MM.1S (cell line): Measurements from ENCODE around the gene PLEKHG7.
A peak's percentile ranks its signal among the peaks of the same experiment; 100 is the strongest.

Source experiments
- DNase-seq: peaks from one replicate; pipeline ENCODE4 v3.0.0-alpha.2; 2015
- H2AFZ ChIP-seq: fragments of 300-600 bp; sonication (generic); 2 replicates; pipeline ENCODE4 v1.6.0; 2016; ENCODE audit warnings: antibody characterized with exemption, low read length
- H3F3A ChIP-seq: fragments of 300-600 bp; sonication (generic); 2 replicates; pipeline ENCODE4 v1.6.1; 2016; ENCODE audit warnings: mild to moderate bottlenecking, antibody characterized with exemption, low read length, moderate library complexity, mixed read lengths; ENCODE audit not compliant: insufficient read depth
- H3K27ac ChIP-seq: fragments of 300-600 bp; sonication (generic); 2 replicates; pipeline ENCODE4 v1.5.1; 2016; ENCODE audit warnings: mild to moderate bottlenecking, low read length
- H3K27me3 ChIP-seq: fragments of 300-600 bp; sonication (generic); replicated peaks from 2 replicates; pipeline ENCODE4 v1.6.0; 2016; ENCODE audit warnings: low read length; ENCODE audit not compliant: insufficient read depth
- H3K36me3 ChIP-seq: fragments of 300-600 bp; sonication (generic); replicated peaks from 2 replicates; pipeline ENCODE4 v1.6.1; 2016; ENCODE audit warnings: mild to moderate bottlenecking, low read length, mixed read lengths; ENCODE audit not compliant: insufficient read depth
- H3K4me1 ChIP-seq: fragments of 300-600 bp; sonication (generic); 2 replicates; pipeline ENCODE4 v1.6.1; 2016; ENCODE audit warnings: low read length, mixed read lengths
- H3K4me2 ChIP-seq: fragments of 300-600 bp; sonication (generic); 2 replicates; pipeline ENCODE4 v1.6.0; 2016; ENCODE audit warnings: low read depth, low read length
- H3K4me3 ChIP-seq: fragments of 300-600 bp; sonication (generic); 2 replicates; pipeline ENCODE4 v1.5.1; 2016; ENCODE audit warnings: low read length, mixed read lengths
- H3K79me2 ChIP-seq: fragments of 300-600 bp; sonication (generic); 2 replicates; pipeline ENCODE4 v1.6.1; 2016; ENCODE audit warnings: mixed run types, low read length, mixed read lengths
- H3K9ac ChIP-seq: fragments of 300-600 bp; sonication (generic); 2 replicates; pipeline ENCODE4 v1.6.1; 2016; ENCODE audit warnings: low read length, mixed read lengths
- H3K9me2 ChIP-seq: fragments of 300-600 bp; sonication (generic); replicated peaks from 2 replicates; pipeline ENCODE4 v1.6.1; 2016; ENCODE audit warnings: mild to moderate bottlenecking, low read length, mixed read lengths; ENCODE audit not compliant: insufficient read depth
- H3K9me3 ChIP-seq: fragments of 300-600 bp; sonication (generic); replicated peaks from 2 replicates; pipeline ENCODE4 v1.6.1; 2016; ENCODE audit warnings: mild to moderate bottlenecking, low read length, mixed read lengths; ENCODE audit not compliant: insufficient read depth
- H4K20me1 ChIP-seq: fragments of 300-600 bp; sonication (generic); 2 replicates; pipeline ENCODE4 v1.6.1; 2016; ENCODE audit warnings: mild to moderate bottlenecking, low read length, moderate library complexity, mixed read lengths; ENCODE audit not compliant: insufficient read depth
- EZH2 ChIP-seq: fragments of 300-600 bp; sonication (generic); optimal IDR thresholded peaks from 2 replicates; pipeline ENCODE3; 2017; ENCODE audit warnings: low read depth, mild to moderate bottlenecking, antibody characterized with exemption, low read length, mixed read lengths
- EZH2phosphoT487 ChIP-seq: fragments of 300-600 bp; sonication (generic); IDR thresholded peaks from 2 replicates; pipeline ENCODE4 v1.6.1; 2018; ENCODE audit warnings: antibody characterized with exemption, low read length
- TF ChIP-seq, protein P1 (sequence below): fragments of 300-600 bp; sonication (generic); IDR thresholded peaks from 2 replicates; pipeline ENCODE4 v1.5.1; 2016; ENCODE audit warnings: antibody characterized with exemption, low read length, mixed read lengths

Gene PLEKHG7

GRCh38 chr12:92707926-92708325 is 5.1 kb downstream of the PLEKHG7 start:
- Histone ChIP-seq H3K4me1 (peaks cover 13% of the 10 kb centered on the region), H3K27me3 (no peaks in the 10 kb centered on the region), H3K9ac (no peak overlapping the region), H2AFZ (no peak overlapping the region), H3F3A (peaks cover 12% of the 10 kb centered on the region), H3K9me3 (no peaks in the 10 kb centered on the region), H3K4me2 (no peak overlapping the region), H3K4me3 (no peak overlapping the region), H4K20me1 (no peaks in the 10 kb centered on the region), H3K9me2 (no peaks in the 10 kb centered on the region), H3K27ac (no peak overlapping the region), H3K36me3 (no peaks in the 10 kb centered on the region), H3K79me2 (no peaks in the 10 kb centered on the region)
- TF ChIP-seq EZH2phosphoT487 (no peak), EZH2 (no peak)
- TF ChIP-seq, protein P1, sequence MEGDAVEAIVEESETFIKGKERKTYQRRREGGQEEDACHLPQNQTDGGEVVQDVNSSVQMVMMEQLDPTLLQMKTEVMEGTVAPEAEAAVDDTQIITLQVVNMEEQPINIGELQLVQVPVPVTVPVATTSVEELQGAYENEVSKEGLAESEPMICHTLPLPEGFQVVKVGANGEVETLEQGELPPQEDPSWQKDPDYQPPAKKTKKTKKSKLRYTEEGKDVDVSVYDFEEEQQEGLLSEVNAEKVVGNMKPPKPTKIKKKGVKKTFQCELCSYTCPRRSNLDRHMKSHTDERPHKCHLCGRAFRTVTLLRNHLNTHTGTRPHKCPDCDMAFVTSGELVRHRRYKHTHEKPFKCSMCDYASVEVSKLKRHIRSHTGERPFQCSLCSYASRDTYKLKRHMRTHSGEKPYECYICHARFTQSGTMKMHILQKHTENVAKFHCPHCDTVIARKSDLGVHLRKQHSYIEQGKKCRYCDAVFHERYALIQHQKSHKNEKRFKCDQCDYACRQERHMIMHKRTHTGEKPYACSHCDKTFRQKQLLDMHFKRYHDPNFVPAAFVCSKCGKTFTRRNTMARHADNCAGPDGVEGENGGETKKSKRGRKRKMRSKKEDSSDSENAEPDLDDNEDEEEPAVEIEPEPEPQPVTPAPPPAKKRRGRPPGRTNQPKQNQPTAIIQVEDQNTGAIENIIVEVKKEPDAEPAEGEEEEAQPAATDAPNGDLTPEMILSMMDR: no peak
- no peak for DNase-seq

- H3K4me3 ChIP-seq: no peak overlapping the region
- H3K4me1 ChIP-seq: no peaks in the 10 kb centered on the region
- no peaks in the 10 kb centered on the region for H3K27me3 ChIP-seq
- H3K27ac ChIP-seq: no peak overlapping the region
- no peak for DNase-seq
- H3K9me3 ChIP-seq: no peaks in the 10 kb centered on the region
- no peaks in the 10 kb centered on the region for H3K79me2 ChIP-seq
- H2AFZ ChIP-seq: no peak overlapping the region
- H3K9me2 ChIP-seq: no peaks in the 10 kb centered on the region
- H3K36me3 ChIP-seq: no peaks in the 10 kb centered on the region
- no peak for TF ChIP-seq EZH2
- TF ChIP-seq EZH2phosphoT487: no peak
- TF ChIP-seq, protein P1: no peak
- no peak overlapping the region for H3K4me2 ChIP-seq
- H4K20me1 ChIP-seq: no peaks in the 10 kb centered on the region
- no peaks in the 10 kb centered on the region for H3F3A ChIP-seq
- no peak overlapping the region for H3K9ac ChIP-seq
Measured at GRCh38 chr12:92715625-92716024, 12.8 kb downstream of the PLEKHG7 start.

DNA sequence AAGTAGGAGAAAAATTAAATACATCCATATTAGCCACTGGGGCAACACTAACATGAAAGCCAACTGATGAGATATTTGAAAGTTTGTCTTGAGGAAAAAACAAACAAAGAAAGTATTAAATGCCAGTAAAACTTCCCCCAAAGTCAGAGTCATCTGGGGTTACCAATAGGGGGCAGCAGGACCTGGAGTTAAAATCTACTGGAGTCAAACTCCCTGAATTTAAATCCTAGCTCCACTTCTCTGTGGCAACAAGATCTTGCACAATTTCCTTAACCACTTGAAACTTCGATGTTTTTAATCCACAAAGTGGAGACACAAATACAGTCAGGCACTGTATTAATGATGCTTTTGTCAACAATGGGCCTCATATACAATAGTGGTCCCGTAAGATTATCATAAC is 14.4 kb downstream of the PLEKHG7 start:
- no peak overlapping the region for H3K9ac ChIP-seq
- H3K27me3 ChIP-seq: no peaks in the 10 kb centered on the region
- TF ChIP-seq, protein P1: peak; percentile 17; the same call in 1 of the 2 replicates
- TF ChIP-seq EZH2: no peak
- no peak for DNase-seq
- no peak overlapping the region for H3K4me2 ChIP-seq
- H3F3A ChIP-seq: no peaks in the 10 kb centered on the region
- no peaks in the 10 kb centered on the region for H3K36me3 ChIP-seq
- H3K9me2 ChIP-seq: no peaks in the 10 kb centered on the region
- no peak overlapping the region for H3K27ac ChIP-seq
- no peaks in the 10 kb centered on the region for H4K20me1 ChIP-seq
- H3K4me3 ChIP-seq: no peak overlapping the region
- H2AFZ ChIP-seq: no peak overlapping the region
- no peaks in the 10 kb centered on the region for H3K79me2 ChIP-seq
- H3K4me1 ChIP-seq: no peaks in the 10 kb centered on the region
- no peaks in the 10 kb centered on the region for H3K9me3 ChIP-seq
